ENCODE results near the gene TMX2.

DNA sequence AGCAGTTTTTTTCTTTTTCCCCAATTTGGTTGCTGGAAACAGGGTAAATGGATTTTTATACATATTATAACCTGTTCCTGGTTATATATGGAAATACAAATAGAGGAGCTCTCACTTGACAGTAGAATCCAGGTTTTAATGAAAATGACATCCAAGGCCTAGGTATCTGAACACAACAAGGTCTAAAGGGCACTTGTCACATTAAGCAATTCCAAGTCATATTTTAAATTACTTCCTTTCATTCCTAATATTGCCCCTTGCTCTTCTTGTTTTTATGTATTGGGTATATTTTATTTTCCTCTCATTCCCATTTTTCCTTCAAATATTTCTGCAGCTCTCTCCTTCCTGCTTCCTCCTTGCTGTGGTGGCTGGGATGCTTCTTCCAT is 76.3 kb downstream of the TMX2 start:
- TF ChIP-seq JUNB (IDR thresholded peaks at IDR 0.05) (no peak), POLR2A (IDR thresholded peaks at IDR 0.05; ENCODE audit: low read length) (no peak), CBX2 (IDR thresholded peaks at IDR 0.05; ENCODE audit: borderline replicate concordance, low read depth) (no peak), HOXA7 (CRISPR knock-in tag; IDR thresholded peaks at IDR 0.05) (no peak), RAD21 (conservative IDR thresholded peaks at IDR 0.05 in 1 of 2, IDR thresholded peaks at IDR 0.05 in 1 of 2) (no peak), JUN (IDR thresholded peaks at IDR 0.05) (no peak), SREBF2 (IDR thresholded peaks at IDR 0.05) (no peak), MAFK (IDR thresholded peaks at IDR 0.05; ENCODE audit: partially characterized antibody) (no peak), CHD2 (IDR thresholded peaks at IDR 0.05; ENCODE audit: low read length, partially characterized antibody) (no peak), GATA3 (IDR thresholded peaks at IDR 0.05; ENCODE audit: borderline replicate concordance) (no peak), HOXB5 (CRISPR knock-in tag; IDR thresholded peaks at IDR 0.05) (no peak), MAZ (IDR thresholded peaks at IDR 0.05; ENCODE audit: borderline replicate concordance, low read depth, low read length) (no peak)
- TF ChIP-seq, protein P1, sequence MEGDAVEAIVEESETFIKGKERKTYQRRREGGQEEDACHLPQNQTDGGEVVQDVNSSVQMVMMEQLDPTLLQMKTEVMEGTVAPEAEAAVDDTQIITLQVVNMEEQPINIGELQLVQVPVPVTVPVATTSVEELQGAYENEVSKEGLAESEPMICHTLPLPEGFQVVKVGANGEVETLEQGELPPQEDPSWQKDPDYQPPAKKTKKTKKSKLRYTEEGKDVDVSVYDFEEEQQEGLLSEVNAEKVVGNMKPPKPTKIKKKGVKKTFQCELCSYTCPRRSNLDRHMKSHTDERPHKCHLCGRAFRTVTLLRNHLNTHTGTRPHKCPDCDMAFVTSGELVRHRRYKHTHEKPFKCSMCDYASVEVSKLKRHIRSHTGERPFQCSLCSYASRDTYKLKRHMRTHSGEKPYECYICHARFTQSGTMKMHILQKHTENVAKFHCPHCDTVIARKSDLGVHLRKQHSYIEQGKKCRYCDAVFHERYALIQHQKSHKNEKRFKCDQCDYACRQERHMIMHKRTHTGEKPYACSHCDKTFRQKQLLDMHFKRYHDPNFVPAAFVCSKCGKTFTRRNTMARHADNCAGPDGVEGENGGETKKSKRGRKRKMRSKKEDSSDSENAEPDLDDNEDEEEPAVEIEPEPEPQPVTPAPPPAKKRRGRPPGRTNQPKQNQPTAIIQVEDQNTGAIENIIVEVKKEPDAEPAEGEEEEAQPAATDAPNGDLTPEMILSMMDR (IDR thresholded peaks at IDR 0.05), result no peak
- TF ChIP-seq, protein P2, sequence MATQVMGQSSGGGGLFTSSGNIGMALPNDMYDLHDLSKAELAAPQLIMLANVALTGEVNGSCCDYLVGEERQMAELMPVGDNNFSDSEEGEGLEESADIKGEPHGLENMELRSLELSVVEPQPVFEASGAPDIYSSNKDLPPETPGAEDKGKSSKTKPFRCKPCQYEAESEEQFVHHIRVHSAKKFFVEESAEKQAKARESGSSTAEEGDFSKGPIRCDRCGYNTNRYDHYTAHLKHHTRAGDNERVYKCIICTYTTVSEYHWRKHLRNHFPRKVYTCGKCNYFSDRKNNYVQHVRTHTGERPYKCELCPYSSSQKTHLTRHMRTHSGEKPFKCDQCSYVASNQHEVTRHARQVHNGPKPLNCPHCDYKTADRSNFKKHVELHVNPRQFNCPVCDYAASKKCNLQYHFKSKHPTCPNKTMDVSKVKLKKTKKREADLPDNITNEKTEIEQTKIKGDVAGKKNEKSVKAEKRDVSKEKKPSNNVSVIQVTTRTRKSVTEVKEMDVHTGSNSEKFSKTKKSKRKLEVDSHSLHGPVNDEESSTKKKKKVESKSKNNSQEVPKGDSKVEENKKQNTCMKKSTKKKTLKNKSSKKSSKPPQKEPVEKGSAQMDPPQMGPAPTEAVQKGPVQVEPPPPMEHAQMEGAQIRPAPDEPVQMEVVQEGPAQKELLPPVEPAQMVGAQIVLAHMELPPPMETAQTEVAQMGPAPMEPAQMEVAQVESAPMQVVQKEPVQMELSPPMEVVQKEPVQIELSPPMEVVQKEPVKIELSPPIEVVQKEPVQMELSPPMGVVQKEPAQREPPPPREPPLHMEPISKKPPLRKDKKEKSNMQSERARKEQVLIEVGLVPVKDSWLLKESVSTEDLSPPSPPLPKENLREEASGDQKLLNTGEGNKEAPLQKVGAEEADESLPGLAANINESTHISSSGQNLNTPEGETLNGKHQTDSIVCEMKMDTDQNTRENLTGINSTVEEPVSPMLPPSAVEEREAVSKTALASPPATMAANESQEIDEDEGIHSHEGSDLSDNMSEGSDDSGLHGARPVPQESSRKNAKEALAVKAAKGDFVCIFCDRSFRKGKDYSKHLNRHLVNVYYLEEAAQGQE (IDR thresholded peaks at IDR 0.05), result no peak
